HEK293 (cell line): ENCODE results near the gene IGFBPL1.

ENCODE experiments used
- CTCF ChIA-PET: fragments of 350-600 bp; formaldehyde crosslinking; extraction: SDS; loops from one replicate; lab custom pipeline; 2021; ENCODE audit warnings: antibody characterized with exemption; lab: Yijun Ruan, JAX
- POLR2A ChIA-PET: fragments of 300-600 bp; formaldehyde crosslinking; extraction: SDS; loops from one replicate; lab custom pipeline; 2020; ENCODE audit warnings: antibody characterized with exemption, inconsistent platforms; lab: Yijun Ruan, JAX
- H3K27ac ChIP-seq: fragments of 200-500 bp; sonication (Bioruptor generic); 2 replicates; pipeline ENCODE4 v1.5.1; 2014; ENCODE audit warnings: low read depth, low read length, control low read depth, inconsistent platforms; ENCODE audit errors: extremely low read depth
- H3K36me3 ChIP-seq, 2 experiments: fragments of 200-500 bp in 1 of 2; sonication (Bioruptor generic) in 1 of 2; 1 replicate in 1 of 2; 2 replicates in 1 of 2; pipeline ENCODE4 v1.5.1; 2014 to 2017; ENCODE audit warnings: inconsistent platforms in 2 of 2, low read length in 2 of 2; ENCODE audit not compliant: control insufficient read depth in 2 of 2, insufficient read depth in 1 of 2
- H3K4me1 ChIP-seq: fragments of 200-500 bp; sonication (Bioruptor generic); 2 replicates; pipeline ENCODE4 v1.5.1; 2014; ENCODE audit warnings: mild to moderate bottlenecking, low read length, inconsistent platforms; ENCODE audit not compliant: control insufficient read depth, insufficient read depth
- H3K4me3 ChIP-seq: 2 replicates; pipeline ENCODE4 v1.5.1; 2011; ENCODE audit warnings: low read depth, mild to moderate bottlenecking, control low read depth, low read length, moderate library complexity
- H3K9me3 ChIP-seq: fragments of 200-500 bp; sonication (Bioruptor generic); 2 replicates; pipeline ENCODE4 v1.5.1; 2014; ENCODE audit warnings: low read depth, low read length, inconsistent platforms; ENCODE audit not compliant: control insufficient read depth, insufficient read depth
- BCL11B ChIP-seq: fragments of 450-650 bp; formaldehyde crosslinking; IDR thresholded peaks from 2 replicates; pipeline ENCODE4 v1.5.1; 2016; ENCODE audit warnings: low read depth, missing biosample characterization, missing genetic modification characterization
- EGR2 ChIP-seq: fragments of 450-650 bp; formaldehyde crosslinking; IDR thresholded peaks from 2 replicates; pipeline ENCODE4 v1.5.1; 2016; ENCODE audit warnings: low read depth, missing biosample characterization, missing genetic modification characterization
- GLI4 ChIP-seq: fragments of 450-650 bp; formaldehyde crosslinking; IDR thresholded peaks from 2 replicates; pipeline ENCODE4 v1.5.1; 2016; ENCODE audit warnings: missing biosample characterization, missing genetic modification characterization
- HOXC10 ChIP-seq: sonication (generic); formaldehyde crosslinking; IDR thresholded peaks from 2 replicates; pipeline ENCODE4 v1.8.1; 2023; ENCODE audit warnings: mild to moderate bottlenecking, missing genetic modification reagents
- INSM2 ChIP-seq: fragments of 450-650 bp; formaldehyde crosslinking; IDR thresholded peaks from 2 replicates; pipeline ENCODE4 v1.5.1; 2016; ENCODE audit warnings: missing biosample characterization, missing genetic modification characterization
- KLF16 ChIP-seq: fragments of 450-650 bp; formaldehyde crosslinking; IDR thresholded peaks from 2 replicates; pipeline ENCODE4 v1.5.1; 2017; ENCODE audit warnings: missing biosample characterization, missing genetic modification characterization
- MYNN ChIP-seq: fragments of 450-650 bp; formaldehyde crosslinking; IDR thresholded peaks from 2 replicates; pipeline ENCODE4 v1.5.1; 2016; ENCODE audit warnings: missing biosample characterization, missing genetic modification characterization, borderline replicate concordance
- MZF1 ChIP-seq: fragments of 450-650 bp; formaldehyde crosslinking; IDR thresholded peaks from 2 replicates; pipeline ENCODE4 v1.5.1; 2017; ENCODE audit warnings: missing biosample characterization, missing genetic modification characterization, borderline replicate concordance
- RBAK ChIP-seq: fragments of 450-650 bp; formaldehyde crosslinking; IDR thresholded peaks from 2 replicates; pipeline ENCODE4 v1.5.1; 2016; ENCODE audit warnings: missing biosample characterization, missing genetic modification characterization
- ZBTB20 ChIP-seq: fragments of 450-650 bp; formaldehyde crosslinking; IDR thresholded peaks from 2 replicates; pipeline ENCODE4 v1.5.1; 2016; ENCODE audit warnings: missing biosample characterization, missing genetic modification characterization
- ZBTB48 ChIP-seq: fragments of 450-650 bp; formaldehyde crosslinking; IDR thresholded peaks from 2 replicates; pipeline ENCODE4 v1.5.1; 2016; ENCODE audit warnings: missing biosample characterization, missing genetic modification characterization
- ZNF132 ChIP-seq: fragments of 450-650 bp; formaldehyde crosslinking; IDR thresholded peaks from 2 replicates; pipeline ENCODE4 v1.5.1; 2017; ENCODE audit warnings: missing biosample characterization, missing genetic modification characterization, borderline replicate concordance
- ZNF138 ChIP-seq: fragments of 450-650 bp; formaldehyde crosslinking; IDR thresholded peaks from 2 replicates; pipeline ENCODE4 v1.5.1; 2016; ENCODE audit warnings: missing biosample characterization, missing genetic modification characterization, borderline replicate concordance
- ZNF24 ChIP-seq: fragments of 450-650 bp; formaldehyde crosslinking; IDR thresholded peaks from 2 replicates; pipeline ENCODE4 v1.5.1; 2016; ENCODE audit warnings: missing biosample characterization, missing genetic modification characterization
- ZNF280C ChIP-seq: fragments of 450-650 bp; formaldehyde crosslinking; IDR thresholded peaks from 2 replicates; pipeline ENCODE4 v1.5.1; 2016; ENCODE audit warnings: missing biosample characterization, missing genetic modification characterization
- ZNF335 ChIP-seq: fragments of 450-650 bp; formaldehyde crosslinking; conservative IDR thresholded peaks from 2 replicates; pipeline ENCODE4 v1.5.1; 2016; ENCODE audit warnings: missing biosample characterization, missing genetic modification characterization
- ZNF354C ChIP-seq: fragments of 450-650 bp; formaldehyde crosslinking; IDR thresholded peaks from 2 replicates; pipeline ENCODE4 v1.5.1; 2016; ENCODE audit warnings: missing biosample characterization, missing genetic modification characterization, low read depth, borderline replicate concordance
- ZNF391 ChIP-seq: fragments of 450-650 bp; formaldehyde crosslinking; IDR thresholded peaks from 2 replicates; pipeline ENCODE4 v1.5.1; 2016; ENCODE audit warnings: low read depth, missing biosample characterization, missing genetic modification characterization, borderline replicate concordance
- ZNF580 ChIP-seq: fragments of 450-650 bp; formaldehyde crosslinking; IDR thresholded peaks from 2 replicates; pipeline ENCODE4 v1.5.1; 2016; ENCODE audit warnings: missing biosample characterization, missing genetic modification characterization
- ZNF629 ChIP-seq: fragments of 450-650 bp; formaldehyde crosslinking; IDR thresholded peaks from 2 replicates; pipeline ENCODE4 v1.5.1; 2017; ENCODE audit warnings: missing biosample characterization, missing genetic modification characterization
- ZNF692 ChIP-seq: fragments of 450-650 bp; formaldehyde crosslinking; IDR thresholded peaks from 2 replicates; pipeline ENCODE4 v1.5.1; 2016; ENCODE audit warnings: missing biosample characterization, missing genetic modification characterization
- ZNF791 ChIP-seq: fragments of 450-650 bp; formaldehyde crosslinking; IDR thresholded peaks from 2 replicates; pipeline ENCODE4 v1.5.1; 2016; ENCODE audit warnings: missing biosample characterization, missing genetic modification characterization
- ZXDB ChIP-seq: fragments of 450-650 bp; formaldehyde crosslinking; IDR thresholded peaks from 2 replicates; pipeline ENCODE4 v1.5.1; 2016; ENCODE audit warnings: missing biosample characterization, missing genetic modification characterization

The IGFBPL1 gene

GRCh38 chr9:38424918-38425317 is 664 bp upstream of the IGFBPL1 start (continued):
- TF ChIP-seq ZNF280C (tag by site-specific recombination) (no peak), ZNF629 (tag by site-specific recombination) (no peak), ZNF391 (tag by site-specific recombination) (no peak)
- TF ChIP-seq, all 188 proteins: peak for 0

- Histone ChIP-seq H3K9me3 (no peaks in the 10 kb centered on the region), H3K36me3 (no peaks in the 10 kb centered on the region), H3K4me3 (no peak overlapping the region), H3K4me1 (no peaks in the 10 kb centered on the region; the same call in 1 of the 2 replicates), H3K27ac (no peak overlapping the region)
- TF ChIP-seq ZNF132 (tag by site-specific recombination) (no peak), ZNF138 (tag by site-specific recombination) (no peak), ZXDB (no peak), ZNF354C (tag by site-specific recombination) (no peak), MZF1 (no peak), BCL11B (tag by site-specific recombination) (no peak), RBAK (tag by site-specific recombination) (no peak), ZNF335 (tag by site-specific recombination) (no peak), INSM2 (tag by site-specific recombination) (no peak), MYNN (no peak), ZNF692 (tag by site-specific recombination) (no peak)
- ChIA-PET POLR2A (no interaction called here), CTCF (interaction anchor here (0.6 to 1.1 kb wide), 3 partner anchors 9 to 262 kb away, joined by 3 to 7 read pairs (median 3); no protein-coding TSS in a partner anchor)
Measured at GRCh38 chr9:38423273-38423972, 831 bp downstream of the IGFBPL1 start.

DNA sequence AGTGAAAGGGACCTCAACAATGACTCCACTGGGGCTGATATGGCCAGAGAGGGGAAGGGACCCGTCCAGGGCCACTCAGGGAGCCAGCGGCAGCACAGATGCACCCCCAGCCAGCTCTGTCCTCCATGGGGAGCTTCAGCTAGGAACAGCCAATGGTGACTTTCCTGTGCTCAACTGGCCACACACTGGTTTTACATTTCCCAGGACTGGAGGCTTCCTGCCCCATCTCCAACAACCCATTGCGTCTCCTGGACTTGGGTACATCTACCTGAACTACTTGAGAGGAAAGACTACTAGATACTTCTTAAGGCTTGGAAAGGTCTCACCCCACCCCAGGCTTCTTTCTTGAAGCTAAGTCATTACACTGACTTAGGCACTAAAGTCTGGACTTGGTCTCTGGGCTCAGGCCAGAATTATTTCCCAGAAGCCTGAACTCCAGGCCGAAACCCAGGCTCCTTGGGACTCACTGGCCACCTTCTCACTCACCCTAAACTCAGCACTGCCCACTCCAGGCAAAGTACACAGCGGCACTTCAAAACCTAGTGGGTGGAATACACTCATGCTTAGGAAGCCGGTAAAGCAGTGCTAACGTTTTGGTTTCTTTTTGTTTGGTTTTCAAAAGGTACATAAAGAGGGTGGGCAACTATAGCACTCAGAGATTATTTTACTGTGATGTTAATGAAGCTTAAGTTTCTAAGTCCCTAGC is 1.5 kb downstream of the IGFBPL1 start:
- H3K4me3 ChIP-seq = no peak overlapping the region
- no peak for TF ChIP-seq GLI4 (tag by site-specific recombination)
- no peak for TF ChIP-seq KLF16 (tag by site-specific recombination)
- TF ChIP-seq HOXC10 (CRISPR knock-in tag) = no peak
- no peak for TF ChIP-seq EGR2
- TF ChIP-seq ZBTB48 = no peak
- TF ChIP-seq ZNF791 = no peak
- no peak for TF ChIP-seq ZBTB20 (tag by site-specific recombination)
- no peak for TF ChIP-seq ZNF580 (tag by site-specific recombination)
- no peak for TF ChIP-seq ZNF24 (tag by site-specific recombination)
- TF ChIP-seq, all 188 proteins: peak for 0
- no peak overlapping the region for H3K27ac ChIP-seq
- no peaks in the 10 kb centered on the region for H3K36me3 ChIP-seq
- no peaks in the 10 kb centered on the region; the same call in 1 of the 2 replicates for H3K4me1 ChIP-seq
- CTCF ChIA-PET = interaction anchor here (0.6 to 1.1 kb wide), 3 partner anchors 10 to 261 kb away, joined by 3 to 7 read pairs (median 3); no protein-coding TSS in a partner anchor
- POLR2A ChIA-PET = no interaction called here
- H3K9me3 ChIP-seq = no peaks in the 10 kb centered on the region
